Endometrial microvascular endothelial cells (primary cell): ENCODE measurements around the gene RGPD8. TPM values are rescaled to one million over a fixed set of nuclear protein-coding genes. Genes with fewer than 3 reads are reported as not detected.
"Not testable (repeated sequence)": the region's sequence is repeated elsewhere in the genome, so short reads cannot be mapped to it uniquely, and the experiment has no call there.

Experiments used
- in situ Hi-C: cut with HindIII; loops from 2 replicates; pipeline ENCODE4 v1.10.0; 2017; ENCODE audit warnings: low sequenced_read_pairs, low pct_unique_long_range_greater_than_20kb; ENCODE audit errors: inconsistent ontology term
- total RNA-seq: library from RNA; depleted of rRNA; stranded (reverse); fragments of >200 nt; gene quantifications from one replicate; pipeline ENCODE4 v1.2.3, GENCODE V29; 2015; ENCODE audit errors: inconsistent ontology term

RGPD8 gene
- total RNA-seq, 1 donor from 2014 or later = 4.0 TPM

GRCh38 chr2:112437405-112437831 is 4.0 kb upstream of the RGPD8 start:
- in situ Hi-C loops = not testable (repeated sequence)

- in situ Hi-C loops = not testable (repeated sequence)
These were observed 3.5 kb upstream of the RGPD8 start for GRCh38 chr2:112436993-112437392.

- in situ Hi-C loops = not testable (repeated sequence)
These were observed 2.4 kb upstream of the RGPD8 start for GRCh38 chr2:112435716-112436431.

GRCh38 chr2:112434890-112435715 is 1.7 kb upstream of the RGPD8 start:
- in situ Hi-C loops = not testable (repeated sequence)

GRCh38 chr2:112433932-112434730 is 686 bp upstream of the RGPD8 start:
- in situ Hi-C loops = no loop called here

- in situ Hi-C loops = not testable (repeated sequence)
These were observed 538 bp downstream of the RGPD8 start for GRCh38 chr2:112432735-112433479.

- in situ Hi-C loops = not testable (repeated sequence)
These were observed 1.1 kb downstream of the RGPD8 start for GRCh38 chr2:112432390-112432734.

- in situ Hi-C loops = not testable (repeated sequence)
These were observed 1.7 kb downstream of the RGPD8 start for GRCh38 chr2:112431587-112432295.

- in situ Hi-C loops = not testable (repeated sequence)
These were observed 8.9 kb downstream of the RGPD8 start for GRCh38 chr2:112424553-112424952.

GRCh38 chr2:112416860-112417259 is 16.6 kb downstream of the RGPD8 start:
- in situ Hi-C loops = not testable (repeated sequence)

GRCh38 chr2:112360055-112360454 is 73.4 kb downstream of the RGPD8 start:
- in situ Hi-C loops = not testable (repeated sequence)

GRCh38 chr2:112354335-112354734 is 79.1 kb downstream of the RGPD8 start:
- in situ Hi-C loops = not testable (repeated sequence)

GRCh38 chr2:112352809-112353603 is 80.4 kb downstream of the RGPD8 start:
- in situ Hi-C loops = not testable (repeated sequence)

- in situ Hi-C loops = not testable (repeated sequence)
These were observed 81.2 kb downstream of the RGPD8 start for GRCh38 chr2:112352292-112352691.

GRCh38 chr2:112345030-112346027 is 88.1 kb downstream of the RGPD8 start:
- in situ Hi-C loops = no loop called here

GRCh38 chr2:112343827-112344585 is 89.4 kb downstream of the RGPD8 start:
- in situ Hi-C loops = no loop called here
